Fibroblast of lung (primary cell): ENCODE data around the gene GARIN5B.

Experiments
- CTCF ChIP-seq, 2 donors: IDR thresholded peaks in 1 of 2; conservative IDR thresholded peaks in 1 of 2; 1 replicate in 1 of 2; 2 replicates in 1 of 2; pipeline ENCODE4 v1.5.1; 2011 to 2012; ENCODE audit warnings: low read length in 2 of 2, control low read depth in 1 of 2, inconsistent platforms in 1 of 2, low read depth in 1 of 2, mild to moderate bottlenecking in 1 of 2
- EZH2 ChIP-seq: IDR thresholded peaks from 2 replicates; pipeline ENCODE4 v1.5.1; 2012; ENCODE audit warnings: low read length, control low read depth, mild to moderate bottlenecking; ENCODE audit errors: missing control alignments

- TF ChIP-seq CTCF (conservative IDR thresholded peaks at IDR 0.05 in 1 of 2, IDR thresholded peaks at IDR 0.05 in 1 of 2; ENCODE audit: low read depth in 1 of 2, low read length in 2 of 2) (no peak), EZH2 (no peak)
Observed at GRCh38 chr19:55379174-55379573, 16.1 kb upstream of the GARIN5B start.
